ENCODE data around the gene PXK. TPM values are rescaled to one million over a fixed set of nuclear protein-coding genes. Genes with fewer than 3 reads are reported as not detected.
"Not testable (repeated sequence)": the region's sequence is repeated elsewhere in the genome, so short reads cannot be mapped to it uniquely, and the experiment has no call there.

The PXK gene
- total and polyA plus RNA-seq, 2 donors, result 12.5 to 13.6 TPM

- Histone ChIP-seq H3K4me3 (ENCODE audit: low read length in 2 of 2) (no peak overlapping the region), H3K4me1 (ENCODE audit: control insufficient read depth in 2 of 2, insufficient read depth in 2 of 2, low read length in 2 of 2) (peaks cover 2% of the 10 kb centered on the region in 2 donors), H3K27ac (ENCODE audit: low read depth in 1 of 2, low read length in 1 of 2) (no peak overlapping the region), H3K9me3 (ENCODE audit: control insufficient read depth in 2 of 2, insufficient read depth in 1 of 2, low read length in 1 of 2) (no peaks in the 10 kb centered on the region), H3K36me3 (ENCODE audit: control insufficient read depth in 2 of 2, insufficient read depth in 2 of 2, low read length in 1 of 2) (peaks cover 49 to 73% of the 10 kb centered on the region in 2 donors), H3K27me3 (ENCODE audit: control insufficient read depth in 2 of 2, insufficient read depth in 1 of 2, low read length in 1 of 2) (no peaks in the 10 kb centered on the region)
- 85% methylated on average over 7 of the region's 7 CpGs for WGBS
- DNase-seq (ENCODE audit: low read depth in 6 of 9, low spot score in 9 of 9), result no peak
Observed at GRCh38 chr3:58427661-58428361, 95.1 kb downstream of the PXK start.

- peaks cover 5 to 10% of the 10 kb centered on the region in 2 donors for H3K4me1 ChIP-seq (ENCODE audit: control insufficient read depth in 2 of 2, insufficient read depth in 2 of 2, low read length in 2 of 2)
- H3K36me3 ChIP-seq (ENCODE audit: control insufficient read depth in 2 of 2, insufficient read depth in 2 of 2, low read length in 1 of 2), result peaks cover 42 to 62% of the 10 kb centered on the region in 2 donors
- H3K27me3 ChIP-seq (ENCODE audit: control insufficient read depth in 2 of 2, insufficient read depth in 1 of 2, low read length in 1 of 2), result no peaks in the 10 kb centered on the region
Observed at GRCh38 chr3:58429657-58430056, 97.0 kb downstream of the PXK start.

GRCh38 chr3:58432905-58433304, 100.2 kb downstream of the PXK start:
- DNase-seq (ENCODE audit: low read depth in 6 of 9, low spot score in 9 of 9), result peak in 1 of 9 donors; percentile 4
- 76% methylated on average over 6 of the region's 6 CpGs for WGBS

More at GRCh38 chr3:58429657-58430056, 97.0 kb downstream of the PXK start:
- H3K9me3 ChIP-seq (ENCODE audit: control insufficient read depth in 2 of 2, insufficient read depth in 1 of 2, low read length in 1 of 2), result no peaks in the 10 kb centered on the region
- no peak for DNase-seq (ENCODE audit: low read depth in 6 of 9, low spot score in 9 of 9)
- H3K4me3 ChIP-seq (ENCODE audit: low read length in 2 of 2), result no peak overlapping the region
- H3K27ac ChIP-seq (ENCODE audit: low read depth in 1 of 2, low read length in 1 of 2), result no peak overlapping the region
- WGBS, result 0% methylated on average over 1 of the region's 1 CpG

GRCh38 chr3:58433400-58434167, 100.9 kb downstream of the PXK start, which contains the start of gene PDHB:
Gene PDHB (minus strand): TSS chr3:58433832. CDS start chr3:58433809, 23 bp downstream.
- under 1% methylated on average over 67 of the region's 67 CpGs for WGBS
- no peaks in the 10 kb centered on the region for H3K27me3 ChIP-seq (ENCODE audit: control insufficient read depth in 2 of 2, insufficient read depth in 1 of 2, low read length in 1 of 2)

More at GRCh38 chr3:58432905-58433304, 100.2 kb downstream of the PXK start:
- Histone ChIP-seq H3K9me3 (ENCODE audit: control insufficient read depth in 2 of 2, insufficient read depth in 1 of 2, low read length in 1 of 2) (no peaks in the 10 kb centered on the region), H3K27me3 (ENCODE audit: control insufficient read depth in 2 of 2, insufficient read depth in 1 of 2, low read length in 1 of 2) (no peaks in the 10 kb centered on the region), H3K27ac (ENCODE audit: low read depth in 1 of 2, low read length in 1 of 2) (peak overlapping the region in 1 of 2 donors; percentile 87), H3K36me3 (ENCODE audit: control insufficient read depth in 2 of 2, insufficient read depth in 2 of 2, low read length in 1 of 2) (peaks cover 25 to 35% of the 10 kb centered on the region in 2 donors), H3K4me1 (ENCODE audit: control insufficient read depth in 2 of 2, insufficient read depth in 2 of 2, low read length in 2 of 2) (peaks cover 5 to 10% of the 10 kb centered on the region in 2 donors), H3K4me3 (ENCODE audit: low read length in 2 of 2) (peak overlapping the region; percentile 64 to 96)

GRCh38 chr3:58434168-58434504, 101.4 kb downstream of the PXK start:
- peak in 1 of 9 donors; percentile 20 for DNase-seq (ENCODE audit: low read depth in 6 of 9, low spot score in 9 of 9)
- Histone ChIP-seq H3K4me3 (ENCODE audit: low read length in 2 of 2) (peak overlapping the region; percentile 64 to 96), H3K9me3 (ENCODE audit: control insufficient read depth in 2 of 2, insufficient read depth in 1 of 2, low read length in 1 of 2) (no peaks in the 10 kb centered on the region), H3K36me3 (ENCODE audit: control insufficient read depth in 2 of 2, insufficient read depth in 2 of 2, low read length in 1 of 2) (peaks cover 18 to 27% of the 10 kb centered on the region in 2 donors), H3K27ac (ENCODE audit: low read depth in 1 of 2, low read length in 1 of 2) (peak overlapping the region; percentile 23 to 43), H3K4me1 (ENCODE audit: control insufficient read depth in 2 of 2, insufficient read depth in 2 of 2, low read length in 2 of 2) (peaks cover 5 to 10% of the 10 kb centered on the region in 2 donors), H3K27me3 (ENCODE audit: control insufficient read depth in 2 of 2, insufficient read depth in 1 of 2, low read length in 1 of 2) (no peaks in the 10 kb centered on the region)
- WGBS, result 77% methylated on average over 3 of the region's 3 CpGs

More at GRCh38 chr3:58433400-58434167, 100.9 kb downstream of the PXK start, which contains the start of gene PDHB:
- H3K9me3 ChIP-seq (ENCODE audit: control insufficient read depth in 2 of 2, insufficient read depth in 1 of 2, low read length in 1 of 2), result no peaks in the 10 kb centered on the region
- peak; percentile 72 to 95 (median 86) for DNase-seq (ENCODE audit: low read depth in 6 of 9, low spot score in 9 of 9)
- peaks cover 22 to 29% of the 10 kb centered on the region in 2 donors for H3K36me3 ChIP-seq (ENCODE audit: control insufficient read depth in 2 of 2, insufficient read depth in 2 of 2, low read length in 1 of 2)
- peak within 1 kb of the TSS; percentile 64 to 96 for H3K4me3 ChIP-seq (ENCODE audit: low read length in 2 of 2)
- H3K4me1 ChIP-seq (ENCODE audit: control insufficient read depth in 2 of 2, insufficient read depth in 2 of 2, low read length in 2 of 2), result peaks cover 5 to 10% of the 10 kb centered on the region in 2 donors
- H3K27ac ChIP-seq (ENCODE audit: low read depth in 1 of 2, low read length in 1 of 2), result peak within 1 kb of the TSS; percentile 87 to 98

- Histone ChIP-seq H3K36me3 (ENCODE audit: control insufficient read depth in 2 of 2, insufficient read depth in 2 of 2, low read length in 1 of 2) (peaks cover 14 to 23% of the 10 kb centered on the region in 2 donors), H3K27ac (ENCODE audit: low read depth in 1 of 2, low read length in 1 of 2) (no peak overlapping the region), H3K4me3 (ENCODE audit: low read length in 2 of 2) (no peak overlapping the region), H3K9me3 (ENCODE audit: control insufficient read depth in 2 of 2, insufficient read depth in 1 of 2, low read length in 1 of 2) (no peaks in the 10 kb centered on the region), H3K27me3 (ENCODE audit: control insufficient read depth in 2 of 2, insufficient read depth in 1 of 2, low read length in 1 of 2) (no peaks in the 10 kb centered on the region), H3K4me1 (ENCODE audit: control insufficient read depth in 2 of 2, insufficient read depth in 2 of 2, low read length in 2 of 2) (peaks cover 5 to 10% of the 10 kb centered on the region in 2 donors)
- WGBS, result 97% methylated on average over 11 of the region's 11 CpGs
- DNase-seq (ENCODE audit: low read depth in 6 of 9, low spot score in 9 of 9), result no peak
Observed at GRCh38 chr3:58434511-58434910, 101.8 kb downstream of the PXK start.

GRCh38 chr3:58434990-58435389, 102.3 kb downstream of the PXK start:
- H3K27ac ChIP-seq (ENCODE audit: low read depth in 1 of 2, low read length in 1 of 2), result no peak overlapping the region
- peaks cover 9 to 18% of the 10 kb centered on the region in 2 donors for H3K36me3 ChIP-seq (ENCODE audit: control insufficient read depth in 2 of 2, insufficient read depth in 2 of 2, low read length in 1 of 2)
- 100% methylated on average over 1 of the region's 1 CpG for whole genome bisulfite sequencing
- H3K4me1 ChIP-seq (ENCODE audit: control insufficient read depth in 2 of 2, insufficient read depth in 2 of 2, low read length in 2 of 2), result peaks cover 5 to 10% of the 10 kb centered on the region in 2 donors
- H3K9me3 ChIP-seq (ENCODE audit: control insufficient read depth in 2 of 2, insufficient read depth in 1 of 2, low read length in 1 of 2), result no peaks in the 10 kb centered on the region
- no peak for DNase-seq (ENCODE audit: low read depth in 6 of 9, low spot score in 9 of 9)
- H3K4me3 ChIP-seq (ENCODE audit: low read length in 2 of 2), result no peak overlapping the region
- no peaks in the 10 kb centered on the region for H3K27me3 ChIP-seq (ENCODE audit: control insufficient read depth in 2 of 2, insufficient read depth in 1 of 2, low read length in 1 of 2)

- not testable (repeated sequence) for H3K27ac ChIP-seq (ENCODE audit: low read depth in 1 of 2, low read length in 1 of 2); DNase-seq (ENCODE audit: low read depth in 6 of 9, low spot score in 9 of 9); H3K27me3 ChIP-seq (ENCODE audit: control insufficient read depth in 2 of 2, insufficient read depth in 1 of 2, low read length in 1 of 2); H3K9me3 ChIP-seq (ENCODE audit: control insufficient read depth in 2 of 2, insufficient read depth in 1 of 2, low read length in 1 of 2); H3K36me3 ChIP-seq (ENCODE audit: control insufficient read depth in 2 of 2, insufficient read depth in 2 of 2, low read length in 1 of 2); H3K4me3 ChIP-seq (ENCODE audit: low read length in 2 of 2)
- 94% methylated on average over 8 of the region's 8 CpGs for WGBS
- peaks cover 5 to 10% of the 10 kb centered on the region in 2 donors for H3K4me1 ChIP-seq (ENCODE audit: control insufficient read depth in 2 of 2, insufficient read depth in 2 of 2, low read length in 2 of 2)
Observed at GRCh38 chr3:58437276-58437675, 104.6 kb downstream of the PXK start.

GRCh38 chr3:58440996-58441355, 108.3 kb downstream of the PXK start:
- H3K27ac ChIP-seq (ENCODE audit: low read depth in 1 of 2, low read length in 1 of 2); H3K9me3 ChIP-seq (ENCODE audit: control insufficient read depth in 2 of 2, insufficient read depth in 1 of 2, low read length in 1 of 2); DNase-seq (ENCODE audit: low read depth in 6 of 9, low spot score in 9 of 9); H3K4me1 ChIP-seq (ENCODE audit: control insufficient read depth in 2 of 2, insufficient read depth in 2 of 2, low read length in 2 of 2); H3K27me3 ChIP-seq (ENCODE audit: control insufficient read depth in 2 of 2, insufficient read depth in 1 of 2, low read length in 1 of 2); H3K4me3 ChIP-seq (ENCODE audit: low read length in 2 of 2); H3K36me3 ChIP-seq (ENCODE audit: control insufficient read depth in 2 of 2, insufficient read depth in 2 of 2, low read length in 1 of 2): not testable (repeated sequence)
- WGBS, result 96% methylated on average over 6 of the region's 6 CpGs

Measured in thymus (tissue), 11 donors.